ENCODE measurements around the gene LRP1.

LRP1 gene

GRCh38 chr12:57173089-57173488 is 44.8 kb downstream of the LRP1 start:
- no peak overlapping the region for H3K27ac ChIP-seq (ENCODE audit: low read depth in 2 of 2, low read length in 2 of 2)
- no peaks in the 10 kb centered on the region for H3K9me3 ChIP-seq (ENCODE audit: control insufficient read depth in 2 of 2, low read length in 2 of 2)
- no peak overlapping the region for H3K9ac ChIP-seq (ENCODE audit: low read depth in 1 of 2, low read length in 2 of 2)
- no peaks in the 10 kb centered on the region for H3K27me3 ChIP-seq (ENCODE audit: control insufficient read depth in 2 of 2, insufficient read depth in 2 of 2, low read length in 2 of 2)
- H3K36me3 ChIP-seq (ENCODE audit: control insufficient read depth in 2 of 2, insufficient read depth in 2 of 2, low read length in 2 of 2) = peaks cover 54 to 58% of the 10 kb centered on the region in 2 donors
- peaks cover 0 to 5% of the 10 kb centered on the region in 2 donors for H3K4me1 ChIP-seq (ENCODE audit: control insufficient read depth in 2 of 2, insufficient read depth in 2 of 2, low read length in 2 of 2)
- no peak overlapping the region for H3K4me3 ChIP-seq (ENCODE audit: low read length in 2 of 2)

- H3K27ac ChIP-seq (ENCODE audit: low read depth in 2 of 2, low read length in 2 of 2) = no peak overlapping the region
Measured at GRCh38 chr12:57173683-57174082, 45.4 kb downstream of the LRP1 start.

GRCh38 chr12:57175428-57176138 is 47.3 kb downstream of the LRP1 start:
- Histone ChIP-seq H3K9me3 (ENCODE audit: control insufficient read depth in 2 of 2, low read length in 2 of 2) (no peaks in the 10 kb centered on the region), H3K4me1 (ENCODE audit: control insufficient read depth in 2 of 2, insufficient read depth in 2 of 2, low read length in 2 of 2) (peaks cover 0 to 5% of the 10 kb centered on the region in 2 donors), H3K4me3 (ENCODE audit: low read length in 2 of 2) (no peak overlapping the region), H3K27ac (ENCODE audit: low read depth in 2 of 2, low read length in 2 of 2) (no peak overlapping the region), H3K27me3 (ENCODE audit: control insufficient read depth in 2 of 2, insufficient read depth in 2 of 2, low read length in 2 of 2) (no peaks in the 10 kb centered on the region), H3K9ac (ENCODE audit: low read depth in 1 of 2, low read length in 2 of 2) (no peak overlapping the region), H3K36me3 (ENCODE audit: control insufficient read depth in 2 of 2, insufficient read depth in 2 of 2, low read length in 2 of 2) (peaks cover 57 to 58% of the 10 kb centered on the region in 2 donors)

More at GRCh38 chr12:57173683-57174082, 45.4 kb downstream of the LRP1 start:
- Histone ChIP-seq H3K36me3 (ENCODE audit: control insufficient read depth in 2 of 2, insufficient read depth in 2 of 2, low read length in 2 of 2) (peaks cover 55 to 58% of the 10 kb centered on the region in 2 donors), H3K27me3 (ENCODE audit: control insufficient read depth in 2 of 2, insufficient read depth in 2 of 2, low read length in 2 of 2) (no peaks in the 10 kb centered on the region), H3K4me1 (ENCODE audit: control insufficient read depth in 2 of 2, insufficient read depth in 2 of 2, low read length in 2 of 2) (peaks cover 0 to 5% of the 10 kb centered on the region in 2 donors), H3K4me3 (ENCODE audit: low read length in 2 of 2) (no peak overlapping the region), H3K9ac (ENCODE audit: low read depth in 1 of 2, low read length in 2 of 2) (no peak overlapping the region), H3K9me3 (ENCODE audit: control insufficient read depth in 2 of 2, low read length in 2 of 2) (no peaks in the 10 kb centered on the region)

- peaks cover 0 to 5% of the 10 kb centered on the region in 2 donors for H3K4me1 ChIP-seq (ENCODE audit: control insufficient read depth in 2 of 2, insufficient read depth in 2 of 2, low read length in 2 of 2)
- H3K36me3 ChIP-seq (ENCODE audit: control insufficient read depth in 2 of 2, insufficient read depth in 2 of 2, low read length in 2 of 2) = peaks cover 58 to 63% of the 10 kb centered on the region in 2 donors
- no peaks in the 10 kb centered on the region for H3K27me3 ChIP-seq (ENCODE audit: control insufficient read depth in 2 of 2, insufficient read depth in 2 of 2, low read length in 2 of 2)
- H3K27ac ChIP-seq (ENCODE audit: low read depth in 2 of 2, low read length in 2 of 2) = no peak overlapping the region
- no peak overlapping the region for H3K4me3 ChIP-seq (ENCODE audit: low read length in 2 of 2)
- no peak overlapping the region for H3K9ac ChIP-seq (ENCODE audit: low read depth in 1 of 2, low read length in 2 of 2)
- no peaks in the 10 kb centered on the region for H3K9me3 ChIP-seq (ENCODE audit: control insufficient read depth in 2 of 2, low read length in 2 of 2)
Measured at GRCh38 chr12:57176139-57176477, 47.8 kb downstream of the LRP1 start.

GRCh38 chr12:57176846-57177245 is 48.6 kb downstream of the LRP1 start:
- Histone ChIP-seq H3K9ac (ENCODE audit: low read depth in 1 of 2, low read length in 2 of 2) (no peak overlapping the region), H3K9me3 (ENCODE audit: control insufficient read depth in 2 of 2, low read length in 2 of 2) (no peaks in the 10 kb centered on the region), H3K4me1 (ENCODE audit: control insufficient read depth in 2 of 2, insufficient read depth in 2 of 2, low read length in 2 of 2) (peaks cover 0 to 5% of the 10 kb centered on the region in 2 donors), H3K27ac (ENCODE audit: low read depth in 2 of 2, low read length in 2 of 2) (no peak overlapping the region), H3K4me3 (ENCODE audit: low read length in 2 of 2) (no peak overlapping the region), H3K36me3 (ENCODE audit: control insufficient read depth in 2 of 2, insufficient read depth in 2 of 2, low read length in 2 of 2) (peaks cover 64 to 69% of the 10 kb centered on the region in 2 donors), H3K27me3 (ENCODE audit: control insufficient read depth in 2 of 2, insufficient read depth in 2 of 2, low read length in 2 of 2) (no peaks in the 10 kb centered on the region)

GRCh38 chr12:57177354-57177753 is 49.1 kb downstream of the LRP1 start:
- Histone ChIP-seq H3K36me3 (ENCODE audit: control insufficient read depth in 2 of 2, insufficient read depth in 2 of 2, low read length in 2 of 2) (peaks cover 66 to 71% of the 10 kb centered on the region in 2 donors), H3K9me3 (ENCODE audit: control insufficient read depth in 2 of 2, low read length in 2 of 2) (no peaks in the 10 kb centered on the region), H3K27me3 (ENCODE audit: control insufficient read depth in 2 of 2, insufficient read depth in 2 of 2, low read length in 2 of 2) (no peaks in the 10 kb centered on the region), H3K4me3 (ENCODE audit: low read length in 2 of 2) (no peak overlapping the region), H3K27ac (ENCODE audit: low read depth in 2 of 2, low read length in 2 of 2) (no peak overlapping the region), H3K9ac (ENCODE audit: low read depth in 1 of 2, low read length in 2 of 2) (no peak overlapping the region), H3K4me1 (ENCODE audit: control insufficient read depth in 2 of 2, insufficient read depth in 2 of 2, low read length in 2 of 2) (peaks cover 0 to 5% of the 10 kb centered on the region in 2 donors)

GRCh38 chr12:57178213-57178612 is 49.9 kb downstream of the LRP1 start:
- H3K27ac ChIP-seq (ENCODE audit: low read depth in 2 of 2, low read length in 2 of 2) = no peak overlapping the region

GRCh38 chr12:57179331-57180086 is 51.2 kb downstream of the LRP1 start:
- H3K36me3 ChIP-seq (ENCODE audit: control insufficient read depth in 2 of 2, insufficient read depth in 2 of 2, low read length in 2 of 2) = peaks cover 62 to 67% of the 10 kb centered on the region in 2 donors
- no peaks in the 10 kb centered on the region for H3K9me3 ChIP-seq (ENCODE audit: control insufficient read depth in 2 of 2, low read length in 2 of 2)
- H3K27me3 ChIP-seq (ENCODE audit: control insufficient read depth in 2 of 2, insufficient read depth in 2 of 2, low read length in 2 of 2) = no peaks in the 10 kb centered on the region
- no peak overlapping the region for H3K27ac ChIP-seq (ENCODE audit: low read depth in 2 of 2, low read length in 2 of 2)
- peaks cover 0 to 5% of the 10 kb centered on the region in 2 donors for H3K4me1 ChIP-seq (ENCODE audit: control insufficient read depth in 2 of 2, insufficient read depth in 2 of 2, low read length in 2 of 2)
- no peak overlapping the region for H3K4me3 ChIP-seq (ENCODE audit: low read length in 2 of 2)
- no peak overlapping the region for H3K9ac ChIP-seq (ENCODE audit: low read depth in 1 of 2, low read length in 2 of 2)

More at GRCh38 chr12:57178213-57178612, 49.9 kb downstream of the LRP1 start:
- Histone ChIP-seq H3K4me1 (ENCODE audit: control insufficient read depth in 2 of 2, insufficient read depth in 2 of 2, low read length in 2 of 2) (peaks cover 0 to 5% of the 10 kb centered on the region in 2 donors), H3K27me3 (ENCODE audit: control insufficient read depth in 2 of 2, insufficient read depth in 2 of 2, low read length in 2 of 2) (no peaks in the 10 kb centered on the region), H3K9me3 (ENCODE audit: control insufficient read depth in 2 of 2, low read length in 2 of 2) (no peaks in the 10 kb centered on the region), H3K4me3 (ENCODE audit: low read length in 2 of 2) (no peak overlapping the region), H3K9ac (ENCODE audit: low read depth in 1 of 2, low read length in 2 of 2) (no peak overlapping the region), H3K36me3 (ENCODE audit: control insufficient read depth in 2 of 2, insufficient read depth in 2 of 2, low read length in 2 of 2) (peaks cover 63 to 65% of the 10 kb centered on the region in 2 donors)

- Histone ChIP-seq H3K4me1 (ENCODE audit: control insufficient read depth in 2 of 2, insufficient read depth in 2 of 2, low read length in 2 of 2) (no peaks in the 10 kb centered on the region), H3K9me3 (ENCODE audit: control insufficient read depth in 2 of 2, low read length in 2 of 2) (no peaks in the 10 kb centered on the region), H3K4me3 (ENCODE audit: low read length in 2 of 2) (no peak overlapping the region), H3K27me3 (ENCODE audit: control insufficient read depth in 2 of 2, insufficient read depth in 2 of 2, low read length in 2 of 2) (no peaks in the 10 kb centered on the region), H3K36me3 (ENCODE audit: control insufficient read depth in 2 of 2, insufficient read depth in 2 of 2, low read length in 2 of 2) (peaks cover 72 to 75% of the 10 kb centered on the region in 2 donors), H3K27ac (ENCODE audit: low read depth in 2 of 2, low read length in 2 of 2) (no peak overlapping the region), H3K9ac (ENCODE audit: low read depth in 1 of 2, low read length in 2 of 2) (no peak overlapping the region)
Measured at GRCh38 chr12:57180321-57180989, 52.2 kb downstream of the LRP1 start.

GRCh38 chr12:57181072-57181471 is 52.8 kb downstream of the LRP1 start:
- Histone ChIP-seq H3K9ac (ENCODE audit: low read depth in 1 of 2, low read length in 2 of 2) (no peak overlapping the region), H3K9me3 (ENCODE audit: control insufficient read depth in 2 of 2, low read length in 2 of 2) (no peaks in the 10 kb centered on the region), H3K4me1 (ENCODE audit: control insufficient read depth in 2 of 2, insufficient read depth in 2 of 2, low read length in 2 of 2) (no peaks in the 10 kb centered on the region), H3K27ac (ENCODE audit: low read depth in 2 of 2, low read length in 2 of 2) (no peak overlapping the region), H3K36me3 (ENCODE audit: control insufficient read depth in 2 of 2, insufficient read depth in 2 of 2, low read length in 2 of 2) (peaks cover 78 to 79% of the 10 kb centered on the region in 2 donors), H3K27me3 (ENCODE audit: control insufficient read depth in 2 of 2, insufficient read depth in 2 of 2, low read length in 2 of 2) (no peaks in the 10 kb centered on the region), H3K4me3 (ENCODE audit: low read length in 2 of 2) (no peak overlapping the region)

Measured in mucosa of rectum (tissue), 2 donors.